ENCODE data around the gene HNF1A.

The HNF1A gene

GRCh38 chr12:120981407-120981941 lies 3.1 kb downstream of the HNF1A start:
- no peak for TF ChIP-seq CTCF (IDR thresholded peaks at IDR 0.05; ENCODE audit: low read depth, low read length)
- H3K4me3 ChIP-seq (ENCODE audit: low read depth, low read length), result no peak overlapping the region

- H3K4me3 ChIP-seq (ENCODE audit: low read depth, low read length), result no peak overlapping the region
- TF ChIP-seq CTCF (IDR thresholded peaks at IDR 0.05; ENCODE audit: low read depth, low read length), result no peak
Measured at GRCh38 chr12:120982659-120983058, 4.3 kb downstream of the HNF1A start.

GRCh38 chr12:120983759-120984158 lies 5.4 kb downstream of the HNF1A start:
- no peak for TF ChIP-seq CTCF (IDR thresholded peaks at IDR 0.05; ENCODE audit: low read depth, low read length)
- no peak overlapping the region for H3K4me3 ChIP-seq (ENCODE audit: low read depth, low read length)

GRCh38 chr12:120984351-120984898 lies 6.1 kb downstream of the HNF1A start:
- H3K4me3 ChIP-seq (ENCODE audit: low read depth, low read length), result no peak overlapping the region
- TF ChIP-seq CTCF (IDR thresholded peaks at IDR 0.05; ENCODE audit: low read depth, low read length), result no peak

GRCh38 chr12:120988234-120988633 lies 9.9 kb downstream of the HNF1A start:
- no peak for TF ChIP-seq CTCF (IDR thresholded peaks at IDR 0.05; ENCODE audit: low read depth, low read length)
- H3K4me3 ChIP-seq (ENCODE audit: low read depth, low read length), result no peak overlapping the region

GRCh38 chr12:120988658-120989057 lies 10.3 kb downstream of the HNF1A start:
- no peak overlapping the region for H3K4me3 ChIP-seq (ENCODE audit: low read depth, low read length)
- no peak for TF ChIP-seq CTCF (IDR thresholded peaks at IDR 0.05; ENCODE audit: low read depth, low read length)

GRCh38 chr12:120989687-120990086 lies 11.3 kb downstream of the HNF1A start:
- no peak overlapping the region for H3K4me3 ChIP-seq (ENCODE audit: low read depth, low read length)
- no peak for TF ChIP-seq CTCF (IDR thresholded peaks at IDR 0.05; ENCODE audit: low read depth, low read length)

All from WI38 (cell line).